AG04449 (cell line): ENCODE measurements around the gene LDLRAD4.

Experiments
- CTCF ChIA-PET: fragments of 350-600 bp; formaldehyde crosslinking; extraction: SDS; loops from one replicate; lab custom pipeline; 2021; ENCODE audit warnings: antibody characterized with exemption; lab: Yijun Ruan, JAX
- POLR2A ChIA-PET: fragments of 400-600, 350-600 bp; formaldehyde crosslinking; extraction: SDS; loops from one replicate; lab custom pipeline; 2020; ENCODE audit warnings: antibody characterized with exemption, inconsistent platforms; lab: Yijun Ruan, JAX
- DNase-seq: peaks from one replicate; pipeline ENCODE4 v3.0.0-alpha.2; 2010; ENCODE audit warnings: low read depth, low spot score
- H3K4me3 ChIP-seq: 2 replicates; pipeline ENCODE4 v1.5.1; 2011; ENCODE audit warnings: low read depth, mild to moderate bottlenecking, control low read depth, low read length
- TF ChIP-seq, protein P1 (sequence below): IDR thresholded peaks from one replicate; pipeline ENCODE4 v1.5.1; 2011; ENCODE audit warnings: mild to moderate bottlenecking, moderate library complexity, low read length, control low read depth, inconsistent platforms; ENCODE audit not compliant: insufficient read depth; ENCODE audit errors: missing control alignments

LDLRAD4 gene

DNA sequence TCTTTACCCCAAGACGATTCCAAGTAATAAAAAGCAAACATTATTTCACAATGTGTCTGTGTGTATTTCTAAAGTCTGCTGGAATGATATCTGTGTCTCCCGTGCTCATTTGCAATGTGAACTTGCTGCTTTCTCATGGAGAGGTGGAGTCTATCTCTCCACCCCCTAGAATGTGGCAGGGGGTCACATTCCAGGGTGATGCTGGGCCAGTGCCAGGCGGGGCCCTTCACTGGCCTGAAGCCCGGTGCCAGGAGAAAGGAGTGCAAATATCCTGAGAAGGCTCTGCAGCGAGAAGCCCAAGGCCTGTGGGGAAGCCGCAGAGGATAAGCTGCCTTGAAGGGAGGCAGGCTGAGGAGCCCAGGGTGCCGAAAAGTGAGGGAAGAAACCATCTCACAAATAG lies 26.8 kb upstream of the LDLRAD4 start:
- ChIA-PET POLR2A (no interaction called here), CTCF (no interaction called here)
- DNase-seq: no peak

DNA sequence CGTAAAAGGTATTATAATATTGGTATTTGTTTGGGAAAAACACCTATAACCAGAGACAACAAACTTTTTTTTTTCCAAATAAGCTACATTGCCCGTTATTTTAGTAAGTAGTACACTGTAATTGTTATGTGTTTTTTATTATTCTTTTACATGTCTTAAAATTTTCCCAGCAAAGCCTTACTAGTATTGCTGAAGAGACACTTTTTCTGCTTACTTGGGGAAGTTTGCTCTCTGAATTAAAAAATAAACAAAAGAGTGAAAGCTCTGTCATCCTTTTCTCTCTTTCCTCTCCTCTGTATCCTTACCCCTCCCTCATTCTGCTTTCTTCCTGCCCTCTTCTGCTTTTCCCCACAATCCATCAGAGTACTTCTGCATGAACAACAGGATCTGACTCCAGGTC lies 25.6 kb upstream of the LDLRAD4 start:
- H3K4me3 ChIP-seq: no peak overlapping the region
- no peak for DNase-seq
- POLR2A ChIA-PET: no interaction called here
- CTCF ChIA-PET: no interaction called here
- TF ChIP-seq, protein P1, sequence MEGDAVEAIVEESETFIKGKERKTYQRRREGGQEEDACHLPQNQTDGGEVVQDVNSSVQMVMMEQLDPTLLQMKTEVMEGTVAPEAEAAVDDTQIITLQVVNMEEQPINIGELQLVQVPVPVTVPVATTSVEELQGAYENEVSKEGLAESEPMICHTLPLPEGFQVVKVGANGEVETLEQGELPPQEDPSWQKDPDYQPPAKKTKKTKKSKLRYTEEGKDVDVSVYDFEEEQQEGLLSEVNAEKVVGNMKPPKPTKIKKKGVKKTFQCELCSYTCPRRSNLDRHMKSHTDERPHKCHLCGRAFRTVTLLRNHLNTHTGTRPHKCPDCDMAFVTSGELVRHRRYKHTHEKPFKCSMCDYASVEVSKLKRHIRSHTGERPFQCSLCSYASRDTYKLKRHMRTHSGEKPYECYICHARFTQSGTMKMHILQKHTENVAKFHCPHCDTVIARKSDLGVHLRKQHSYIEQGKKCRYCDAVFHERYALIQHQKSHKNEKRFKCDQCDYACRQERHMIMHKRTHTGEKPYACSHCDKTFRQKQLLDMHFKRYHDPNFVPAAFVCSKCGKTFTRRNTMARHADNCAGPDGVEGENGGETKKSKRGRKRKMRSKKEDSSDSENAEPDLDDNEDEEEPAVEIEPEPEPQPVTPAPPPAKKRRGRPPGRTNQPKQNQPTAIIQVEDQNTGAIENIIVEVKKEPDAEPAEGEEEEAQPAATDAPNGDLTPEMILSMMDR: no peak

More for the DNA sequence above, 26.8 kb upstream of the LDLRAD4 start:
- TF ChIP-seq, protein P1: no peak
- H3K4me3 ChIP-seq: no peak overlapping the region

DNA sequence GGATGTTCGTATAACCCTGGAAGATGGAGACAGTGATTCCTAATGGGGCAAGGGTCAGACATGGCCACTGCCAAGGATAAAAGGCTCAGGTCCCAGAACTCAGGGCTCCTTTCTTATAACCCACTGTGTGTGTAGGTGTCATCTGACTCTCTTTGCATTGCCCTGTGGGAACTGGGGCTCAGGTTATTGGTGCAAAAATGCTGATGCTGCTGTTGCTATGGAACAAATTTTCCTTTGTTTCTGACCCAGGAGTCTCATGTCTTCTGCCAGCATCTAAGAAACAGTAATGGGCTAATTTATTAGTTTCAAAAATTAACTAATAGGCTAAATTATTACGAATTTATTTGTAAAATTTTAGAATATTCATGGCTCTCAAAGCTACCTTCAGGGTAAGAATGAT lies 24.3 kb upstream of the LDLRAD4 start:
- ChIA-PET POLR2A (no interaction called here), CTCF (no interaction called here)
- no peak for DNase-seq
- H3K4me3 ChIP-seq: no peak overlapping the region
- TF ChIP-seq, protein P1: no peak

DNA sequence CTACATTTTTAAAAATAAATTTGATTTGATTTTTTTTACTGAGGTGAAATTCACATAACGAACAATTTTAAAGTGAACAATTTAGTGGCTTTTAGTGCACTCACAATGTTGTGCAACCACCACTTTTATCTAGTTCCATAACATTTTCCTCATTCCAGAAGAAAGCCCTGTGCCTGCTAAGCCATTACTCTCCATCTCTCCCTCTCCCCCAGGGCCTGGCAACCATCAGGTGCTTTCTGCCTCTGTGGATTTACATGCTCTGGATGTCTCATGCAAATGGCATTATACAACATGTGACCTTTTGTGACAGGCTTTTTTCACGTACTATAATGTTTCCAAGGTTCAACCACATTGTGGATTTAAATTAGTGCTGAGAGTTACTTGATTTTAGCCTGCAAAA lies 19.9 kb upstream of the LDLRAD4 start:
- POLR2A ChIA-PET: no interaction called here
- TF ChIP-seq, protein P1: no peak
- DNase-seq: no peak
- CTCF ChIA-PET: interaction anchor here (1.2 kb wide), 1 partner anchor 18 kb away, joined by 5 read pairs; no protein-coding TSS in a partner anchor
- H3K4me3 ChIP-seq: no peak overlapping the region

DNA sequence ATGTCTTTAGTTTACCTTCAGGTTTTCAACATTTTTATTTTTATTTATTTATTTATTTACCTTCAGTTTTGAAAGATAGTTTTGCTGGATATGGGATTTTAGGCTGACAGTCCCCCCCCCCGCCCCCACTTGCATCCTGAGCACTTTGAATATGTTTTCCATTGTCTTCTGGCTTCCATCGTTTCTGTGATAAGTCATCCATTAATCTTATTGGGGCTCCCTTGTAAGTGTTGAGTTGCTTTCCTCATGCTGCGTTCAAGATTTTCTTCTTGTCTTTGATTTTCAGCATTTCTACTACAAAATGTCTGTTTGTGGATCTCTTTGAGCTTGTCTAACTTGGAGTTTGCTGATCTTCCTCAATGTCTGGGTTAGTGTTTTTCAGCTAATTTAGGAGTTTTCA lies 19.4 kb upstream of the LDLRAD4 start:
- no peak overlapping the region for H3K4me3 ChIP-seq
- no peak for DNase-seq
- TF ChIP-seq, protein P1: no peak
- ChIA-PET CTCF (interaction anchor here (1.2 kb wide), 1 partner anchor 17 kb away, joined by 5 read pairs; no protein-coding TSS in a partner anchor), POLR2A (no interaction called here)

DNA sequence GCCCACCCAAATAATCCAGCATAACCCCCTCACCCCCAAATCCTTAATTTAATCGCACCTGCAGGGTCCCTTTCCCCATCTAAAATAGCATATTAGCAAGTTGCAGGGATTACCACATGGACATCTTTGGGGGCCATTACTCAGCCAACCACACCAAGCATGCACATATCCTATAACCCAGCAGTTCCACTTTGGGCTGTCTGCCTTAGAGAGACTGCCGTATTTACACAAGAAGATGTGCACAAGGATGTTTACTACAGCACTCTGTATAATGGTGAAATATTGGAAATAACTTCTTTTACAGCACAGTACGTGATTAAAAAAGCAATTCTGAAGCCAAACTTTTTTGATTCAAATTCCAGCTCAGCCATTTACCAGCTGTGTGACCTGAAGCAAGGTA lies 17.3 kb upstream of the LDLRAD4 start:
- H3K4me3 ChIP-seq: no peak overlapping the region
- POLR2A ChIA-PET: no interaction called here
- no peak for DNase-seq
- CTCF ChIA-PET: interaction anchor here (1.2 to 2.1 kb wide), 2 partner anchors 11 to 15 kb away, joined by 3 to 6 read pairs; no protein-coding TSS in a partner anchor
- TF ChIP-seq, protein P1: no peak
